Measurements from ENCODE around the gene IL32.

Gene IL32

DNA sequence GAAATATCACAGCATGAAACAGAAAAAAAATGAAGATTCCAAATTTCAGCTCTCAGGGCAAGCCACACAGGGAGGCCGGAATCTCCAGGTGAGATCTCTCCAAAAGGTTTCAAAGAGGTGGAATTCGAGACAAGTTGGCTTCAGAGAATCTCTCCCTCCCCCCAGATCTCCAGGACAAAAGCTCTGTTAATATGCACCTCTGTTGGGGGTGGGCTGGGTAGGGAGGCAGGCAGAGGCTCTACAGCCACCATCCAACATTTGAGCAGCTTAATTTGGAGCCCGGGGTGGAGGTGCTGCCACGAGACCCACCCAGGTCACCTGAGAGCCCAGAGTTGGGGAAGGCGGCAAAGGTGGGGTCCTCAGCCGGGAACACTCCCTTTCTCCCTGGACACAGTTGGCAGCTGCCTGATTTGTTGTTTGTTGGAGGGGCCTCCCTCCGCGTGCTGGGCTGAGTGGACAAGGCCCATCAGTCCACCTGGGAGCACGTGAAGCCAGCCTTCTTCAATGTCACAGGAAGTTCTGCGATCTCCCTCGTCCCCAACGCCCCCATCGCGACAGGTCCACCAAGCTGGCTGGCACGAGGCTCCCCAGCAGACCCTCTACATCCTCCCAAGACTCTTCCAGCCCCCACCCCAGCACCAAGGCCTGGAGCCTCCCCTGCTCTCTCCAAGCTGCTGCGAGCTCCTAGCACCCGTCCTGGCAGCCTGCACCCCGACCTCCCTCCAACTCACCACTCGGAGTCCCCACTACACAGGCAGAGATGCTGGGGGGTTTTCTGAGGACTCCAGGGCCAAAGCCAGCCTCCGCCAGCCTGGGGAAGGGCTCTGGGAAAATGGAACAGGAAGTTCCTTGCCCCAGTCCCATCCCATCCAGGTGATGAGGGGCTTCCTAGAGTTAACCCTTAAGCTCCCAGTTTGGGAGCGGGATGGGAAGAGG lies 33.3 kb downstream of the IL32 start, which contains the start of gene ZSCAN10:
TSS of gene ZSCAN10 (minus strand) at position 836 of the 936 bp plus-strand sequence. CDS start 6,357 bp downstream, outside the sequence.
- in situ Hi-C loops (cut with HindIII; ENCODE audit: low pct_ligation_motif_present, low sequenced_read_pairs), result no loop called here
- Histone ChIP-seq H3K36me3 (replicated peaks) (no peaks in the 10 kb centered on the region), H3K4me3 (ENCODE audit: low read depth, low read length) (no peak within 1 kb of the TSS), H3K27ac (no peak within 1 kb of the TSS), H3K27me3 (replicated peaks) (peaks cover 5% of the 10 kb centered on the region)
- DNase-seq, result no peak
- no peak for TF ChIP-seq CTCF (IDR thresholded peaks at IDR 0.05; ENCODE audit: low read depth, low read length, missing control alignments)

DNA sequence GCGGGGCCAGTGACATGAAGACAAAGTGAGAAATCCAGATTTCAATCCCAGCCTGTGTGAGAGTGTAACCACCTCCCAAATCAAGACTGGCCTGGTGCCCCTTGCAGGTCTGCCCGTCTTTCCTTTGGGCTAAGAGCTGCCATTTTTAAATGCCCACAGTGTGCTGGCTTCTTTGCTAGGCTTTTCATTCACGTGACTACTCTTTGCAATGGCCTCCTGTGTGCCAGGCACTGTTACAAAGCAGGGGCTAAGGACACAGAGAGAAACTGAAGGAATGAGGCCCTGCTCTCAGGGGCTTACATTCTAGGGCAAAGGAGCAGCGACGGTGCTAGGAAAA lies 33.9 kb downstream of the IL32 start:
- H3K4me3 ChIP-seq (ENCODE audit: low read depth, low read length), result no peak overlapping the region
- no peak overlapping the region for H3K27ac ChIP-seq
- peaks cover 5% of the 10 kb centered on the region for H3K27me3 ChIP-seq (replicated peaks)
- in situ Hi-C loops (cut with HindIII; ENCODE audit: low pct_ligation_motif_present, low sequenced_read_pairs), result no loop called here
- no peak for DNase-seq
- H3K36me3 ChIP-seq (replicated peaks), result no peaks in the 10 kb centered on the region
- no peak for TF ChIP-seq CTCF (IDR thresholded peaks at IDR 0.05; ENCODE audit: low read depth, low read length, missing control alignments)

- DNase-seq, result peak; percentile 86
- no peak overlapping the region for H3K27ac ChIP-seq
- in situ Hi-C loops (cut with HindIII; ENCODE audit: low pct_ligation_motif_present, low sequenced_read_pairs), result no loop called here
- peaks cover 5% of the 10 kb centered on the region for H3K27me3 ChIP-seq (replicated peaks)
- no peak for TF ChIP-seq CTCF (IDR thresholded peaks at IDR 0.05; ENCODE audit: low read depth, low read length, missing control alignments)
- no peaks in the 10 kb centered on the region for H3K36me3 ChIP-seq (replicated peaks)
- H3K4me3 ChIP-seq (ENCODE audit: low read depth, low read length), result no peak overlapping the region
Observed at GRCh38 chr16:3099732-3100499, 34.5 kb downstream of the IL32 start.

DNA sequence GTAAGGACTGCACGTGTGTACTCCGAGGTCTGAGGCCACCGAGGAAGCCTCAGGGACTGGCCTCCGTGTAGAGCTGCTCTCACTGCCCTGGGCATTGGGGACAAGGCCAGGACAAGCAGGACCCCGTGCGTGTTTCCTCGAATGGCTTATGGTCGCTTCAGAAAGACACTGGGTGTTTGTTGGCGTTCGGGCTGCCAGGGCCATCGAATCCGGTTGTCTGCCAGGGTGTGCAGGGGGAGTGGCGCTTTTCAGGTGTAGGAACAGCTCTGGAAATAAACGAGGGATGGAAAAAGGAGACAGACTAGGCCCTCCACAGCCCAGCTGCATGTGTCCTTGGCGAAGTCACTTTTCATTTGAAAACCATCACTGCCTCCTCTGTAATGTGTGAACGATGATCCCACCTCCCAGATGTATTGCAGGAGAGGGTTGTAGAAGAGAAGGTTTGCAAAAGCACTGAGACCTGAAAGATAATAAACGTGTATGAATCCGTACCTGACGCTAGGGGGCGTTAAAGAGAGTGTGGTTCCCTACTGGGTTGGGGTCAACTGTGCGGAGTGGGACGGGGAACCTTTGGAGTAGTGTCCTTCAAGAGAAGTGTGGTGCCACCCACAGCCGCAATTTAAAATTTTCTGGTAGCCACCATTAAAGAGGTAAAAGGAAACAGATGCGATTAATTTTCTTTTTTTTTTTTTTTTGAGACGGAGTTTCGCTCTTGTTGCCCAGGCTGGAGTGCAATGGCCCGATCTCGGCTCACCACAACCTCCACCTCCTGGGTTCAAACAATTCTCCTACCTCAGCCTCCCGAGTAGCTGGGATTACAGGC lies 35.8 kb downstream of the IL32 start:
- no peak overlapping the region for H3K4me3 ChIP-seq (ENCODE audit: low read depth, low read length)
- peaks cover 5% of the 10 kb centered on the region for H3K27me3 ChIP-seq (replicated peaks)
- no peak overlapping the region for H3K27ac ChIP-seq
- H3K36me3 ChIP-seq (replicated peaks), result no peaks in the 10 kb centered on the region
- DNase-seq, result no peak
- TF ChIP-seq CTCF (IDR thresholded peaks at IDR 0.05; ENCODE audit: low read depth, low read length, missing control alignments), result peak; percentile 65
- in situ Hi-C loops (cut with HindIII; ENCODE audit: low pct_ligation_motif_present, low sequenced_read_pairs), result no loop called here

GRCh38 chr16:3101841-3102470 lies 36.5 kb downstream of the IL32 start:
- no peak for TF ChIP-seq CTCF (IDR thresholded peaks at IDR 0.05; ENCODE audit: low read depth, low read length, missing control alignments)
- Histone ChIP-seq H3K4me3 (ENCODE audit: low read depth, low read length) (no peak overlapping the region), H3K27ac (no peak overlapping the region), H3K27me3 (replicated peaks) (peaks cover 5% of the 10 kb centered on the region), H3K36me3 (replicated peaks) (no peaks in the 10 kb centered on the region)
- DNase-seq, result no peak
- in situ Hi-C loops (cut with HindIII; ENCODE audit: low pct_ligation_motif_present, low sequenced_read_pairs), result no loop called here

All from brain microvascular endothelial cell (primary cell).